ENCODE results near the gene GPC5.

DNA sequence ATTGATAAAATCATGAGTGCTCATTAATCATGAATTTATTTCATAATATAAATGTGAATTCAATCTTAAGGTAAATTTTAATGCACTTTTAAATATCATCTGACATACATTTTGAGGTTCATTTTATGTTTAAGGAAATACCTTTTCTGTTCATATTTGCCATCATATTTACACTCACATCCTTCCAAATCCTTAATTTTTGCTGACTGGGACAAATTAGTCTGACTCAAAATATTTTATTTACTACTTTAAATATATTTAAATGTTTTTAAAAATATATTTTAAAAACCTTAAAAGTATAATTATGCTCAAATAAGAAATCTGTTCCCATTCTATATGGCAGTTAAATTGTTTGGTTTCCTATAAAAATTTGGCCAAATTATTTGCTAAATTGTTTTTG is 438.1 kb downstream of the GPC5 start:
- TF ChIP-seq CTCF (IDR thresholded peaks at IDR 0.05) (no peak), POLR2A (IDR thresholded peaks at IDR 0.05) (no peak)

Measured in testis (tissue), 2 donors.